T47D (cell line): ENCODE results near the gene KAZN.

Experiments
- DNase-seq, 2 experiments: peaks; one replicate each; pipeline versions ENCODE4 v3.0.0 to v3.0.0-alpha.2; 2011 to 2012; ENCODE audit warnings: low read depth in 1 of 2, low spot score in 1 of 2
- JUND ChIP-seq: IDR thresholded peaks from 2 replicates; pipeline ENCODE4 v1.6.1; 2012; ENCODE audit warnings: low read depth
- in situ Hi-C: cut with HindIII; loops from 2 replicates; pipeline ENCODE4 v1.10.0; 2016; ENCODE audit warnings: low sequenced_read_pairs, low pct_unique_long_range_greater_than_20kb

KAZN gene

DNA sequence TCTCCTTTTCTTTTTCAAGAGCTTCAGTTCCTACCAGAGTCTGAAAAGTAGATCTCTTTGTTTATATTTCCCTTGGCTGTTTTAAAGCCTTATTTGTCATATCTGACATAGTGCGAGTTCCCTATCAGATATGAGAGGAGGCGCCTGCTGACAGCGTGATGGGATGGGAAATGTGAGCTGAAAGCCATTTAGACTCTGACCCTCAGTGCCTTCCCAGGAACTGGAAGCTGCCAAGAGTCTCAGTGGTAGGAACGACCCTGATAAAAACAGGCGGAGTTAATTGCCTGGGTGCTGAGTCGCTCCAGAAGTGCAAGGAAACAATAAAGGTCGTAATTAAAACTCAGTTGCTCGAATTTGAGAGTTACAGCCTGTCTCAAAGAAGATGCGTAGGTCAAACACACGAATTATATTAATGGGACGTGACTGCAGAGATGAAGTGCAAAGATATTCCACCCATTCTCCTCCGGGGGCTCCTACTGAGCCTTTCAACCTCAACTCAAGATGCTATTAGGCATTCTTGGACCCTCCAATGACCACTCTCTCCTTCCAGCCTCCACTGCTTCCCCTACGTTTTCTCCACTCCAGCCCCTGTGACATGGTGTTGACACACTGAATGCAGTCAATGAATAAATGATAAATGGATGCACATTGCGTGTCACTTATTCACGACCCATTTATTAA, 84.6 kb downstream of the KAZN start:
- DNase-seq = no peak
- no peak for TF ChIP-seq JUND
- in situ Hi-C loops = no loop called here

DNA sequence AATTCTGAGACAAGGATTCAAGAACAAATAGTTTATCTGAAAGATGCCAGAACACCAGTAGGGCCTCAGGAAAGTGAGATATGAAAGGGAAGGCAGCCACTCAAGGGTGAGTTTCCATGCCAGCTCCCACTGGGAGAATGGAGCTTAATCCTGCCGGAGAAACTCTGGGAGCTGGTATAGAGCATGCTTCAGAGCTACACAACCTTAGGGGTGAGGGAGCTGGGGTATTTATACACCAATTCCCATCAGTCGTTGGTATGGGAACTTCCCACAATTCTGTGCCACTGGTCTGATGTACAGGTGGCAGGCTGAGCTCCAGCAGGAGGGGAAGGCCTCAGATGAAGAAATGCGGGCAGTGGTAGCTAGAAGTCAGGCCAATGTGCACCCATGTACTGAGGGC, 86.6 kb downstream of the KAZN start:
- in situ Hi-C loops = no loop called here
- no peak for DNase-seq
- no peak for TF ChIP-seq JUND

GRCh38 chr1:14686701-14687100, 88.2 kb downstream of the KAZN start:
- in situ Hi-C loops = no loop called here
- DNase-seq = no peak
- no peak for TF ChIP-seq JUND

DNA sequence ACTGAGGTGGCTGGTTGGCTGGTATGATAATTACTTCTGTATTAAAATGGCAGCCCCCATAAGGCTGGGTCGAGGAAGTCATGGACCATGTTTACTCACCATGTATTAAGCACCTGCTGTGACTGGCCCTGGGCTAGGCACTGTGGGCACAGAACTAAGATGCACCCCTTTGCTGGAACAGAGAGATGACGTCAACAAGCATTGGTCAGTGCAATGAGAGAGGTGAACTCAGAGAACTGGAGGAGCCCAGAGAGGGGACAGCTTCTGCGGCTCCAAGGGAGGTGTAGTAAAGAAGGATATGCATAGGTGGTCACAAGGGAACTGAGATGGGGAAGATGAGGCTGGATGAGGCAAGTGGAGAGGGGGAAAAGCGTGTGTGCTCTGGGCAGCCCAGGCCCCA, 88.7 kb downstream of the KAZN start:
- TF ChIP-seq JUND = no peak
- in situ Hi-C loops = no loop called here
- DNase-seq = no peak

- no peak for TF ChIP-seq JUND
- in situ Hi-C loops = no loop called here
- no peak for DNase-seq
Observed at GRCh38 chr1:14689996-14690615, 91.6 kb downstream of the KAZN start.

- TF ChIP-seq JUND = no peak
- DNase-seq = no peak
- in situ Hi-C loops = no loop called here
Observed at GRCh38 chr1:14693949-14694348, 95.5 kb downstream of the KAZN start.

DNA sequence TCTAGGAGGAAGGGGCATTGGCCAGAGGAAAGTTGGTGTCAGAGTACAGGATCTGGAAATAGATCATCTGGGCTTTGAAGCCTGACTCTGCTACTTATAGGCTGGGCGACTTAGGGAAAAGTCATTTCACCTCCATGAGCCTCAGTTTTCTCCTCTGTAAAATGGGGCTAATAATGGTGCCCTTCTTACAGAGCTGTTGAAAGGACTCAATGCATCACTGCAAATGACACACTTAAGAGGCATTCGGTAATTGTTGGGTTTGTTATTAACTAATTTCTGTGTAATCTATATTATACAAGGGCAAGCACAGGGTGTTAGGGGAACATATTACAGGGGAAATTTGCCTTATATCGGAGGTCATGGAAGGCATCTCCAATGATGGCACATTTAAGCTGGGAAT, 96.1 kb downstream of the KAZN start:
- no peak for DNase-seq
- no peak for TF ChIP-seq JUND
- in situ Hi-C loops = no loop called here

DNA sequence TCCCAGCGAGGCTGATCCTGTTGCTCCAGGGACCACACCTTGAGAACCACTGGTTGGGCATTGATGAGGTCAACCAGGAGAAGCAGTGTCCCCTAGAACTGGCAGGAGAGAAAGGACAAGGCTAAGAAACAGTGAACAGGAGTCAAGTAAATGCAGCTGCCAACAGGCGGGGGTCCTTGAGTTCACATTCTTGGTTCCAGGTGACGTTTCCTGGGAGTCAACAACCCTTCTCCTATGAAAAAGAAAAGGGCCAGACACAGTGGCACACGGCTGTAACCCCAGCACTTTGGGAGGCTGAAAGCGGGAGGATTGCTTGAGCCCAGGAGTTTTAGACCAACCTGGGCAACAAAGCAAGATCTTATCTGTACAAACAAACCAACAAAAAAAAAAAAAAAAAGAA, 98.3 kb downstream of the KAZN start:
- no peak for DNase-seq
- in situ Hi-C loops = no loop called here
- no peak for TF ChIP-seq JUND

DNA sequence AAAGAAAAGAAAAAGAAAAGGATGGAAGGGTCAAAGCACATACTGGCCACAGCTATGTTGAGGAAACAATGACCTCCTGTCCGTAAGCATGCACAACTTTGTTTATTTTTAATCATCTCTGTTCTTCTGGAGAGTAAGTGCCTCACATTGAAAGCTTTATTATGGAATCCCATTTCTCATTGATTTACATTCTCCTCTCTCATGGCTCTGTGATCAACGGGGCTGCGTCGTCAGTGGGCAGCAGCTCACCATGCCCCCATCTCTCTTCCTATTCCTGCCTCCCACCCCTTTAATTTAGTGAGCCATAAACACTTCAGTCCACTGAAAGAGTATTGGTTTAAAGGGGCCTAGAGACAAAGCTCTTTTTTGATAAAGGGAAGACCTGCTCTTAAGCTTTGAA, 98.9 kb downstream of the KAZN start:
- no peak for TF ChIP-seq JUND
- in situ Hi-C loops = no loop called here
- no peak for DNase-seq

DNA sequence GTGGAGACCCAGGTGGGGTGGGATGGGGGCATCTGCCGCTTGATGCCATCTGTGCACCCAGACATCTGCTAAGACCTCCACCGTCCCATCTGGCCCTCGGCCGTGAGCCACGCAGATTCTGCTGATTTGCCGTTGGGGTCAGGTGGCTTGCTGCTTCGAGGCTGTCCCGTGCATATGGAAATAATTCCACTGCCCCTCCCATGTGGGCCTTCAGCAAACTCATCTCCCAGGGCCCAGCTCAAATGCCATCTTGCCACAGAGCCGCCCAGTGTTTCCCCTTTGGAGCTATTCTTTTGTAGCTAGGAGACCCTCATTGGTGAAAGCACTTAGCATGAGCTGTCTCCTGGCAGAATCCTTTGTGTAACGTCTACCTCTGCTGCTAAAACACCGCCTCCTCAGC, 99.8 kb downstream of the KAZN start:
- no peak for TF ChIP-seq JUND
- in situ Hi-C loops = no loop called here
- no peak for DNase-seq

GRCh38 chr1:14699620-14700019, 101.1 kb downstream of the KAZN start:
- TF ChIP-seq JUND = no peak
- DNase-seq = no peak
- in situ Hi-C loops = no loop called here

DNA sequence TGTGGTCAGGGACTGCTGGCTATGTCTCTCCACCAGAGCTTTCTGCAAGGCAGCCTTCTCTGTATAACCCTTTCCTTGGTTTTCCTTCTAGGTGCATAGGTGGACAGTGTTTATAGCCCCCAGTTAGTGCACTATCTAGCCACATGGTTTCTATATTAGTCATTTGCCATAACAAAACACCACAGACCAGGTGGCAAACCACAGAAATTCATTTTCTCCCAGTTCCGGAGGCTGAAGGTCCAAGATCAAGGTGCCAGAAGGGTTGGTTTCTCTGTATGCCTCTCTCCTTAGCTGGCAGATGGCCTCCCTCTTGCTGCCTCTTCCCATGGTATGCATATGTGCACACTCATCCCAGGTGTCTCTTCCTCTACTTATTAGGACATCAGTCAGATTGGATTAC, 106.4 kb downstream of the KAZN start:
- TF ChIP-seq JUND = no peak
- DNase-seq = no peak
- in situ Hi-C loops = no loop called here

- peak in 1 of 2 experiments; percentile 25 for DNase-seq
- no peak for TF ChIP-seq JUND
- in situ Hi-C loops = no loop called here
Observed at GRCh38 chr1:14705824-14706223, 107.3 kb downstream of the KAZN start.

- in situ Hi-C loops = no loop called here
- TF ChIP-seq JUND = no peak
Observed at GRCh38 chr1:14706631-14707030, 108.1 kb downstream of the KAZN start.

More at GRCh38 chr1:14706631-14707030, 108.1 kb downstream of the KAZN start:
- DNase-seq = no peak
